GM23338 (cell line): ENCODE data around the gene DEPDC1. TPM values are rescaled to one million over a fixed set of nuclear protein-coding genes. Genes with fewer than 3 reads are reported as not detected.

ENCODE experiments used
- ATAC-seq: fragments of 200-7000 bp; cut with Tn5 transposase; 3 replicates; pipeline ENCODE4 v1.9.1; 2020
- DNase-seq: peaks from one replicate; pipeline ENCODE4 v3.0.0-alpha.2; 2015; ENCODE audit warnings: low spot score
- H2AFZ ChIP-seq: fragments of 200-600 bp; sonication (generic); 2 replicates; pipeline ENCODE4 v1.8.0; 2016; ENCODE audit warnings: antibody characterized with exemption, mild to moderate bottlenecking, moderate library complexity
- H3F3A ChIP-seq: fragments of 200-600 bp; sonication (generic); replicated peaks from 2 replicates; pipeline ENCODE4 v1.8.0; 2017; ENCODE audit warnings: antibody characterized with exemption, mixed run types, low read depth
- H3K27ac ChIP-seq: fragments of 200-600 bp; sonication (generic); 2 replicates; pipeline ENCODE4 v1.6.1; 2016; ENCODE audit warnings: low read depth
- H3K27me3 ChIP-seq: fragments of 200-600 bp; sonication (generic); 2 replicates; pipeline ENCODE4 v1.8.0; 2016; ENCODE audit warnings: mild to moderate bottlenecking, mixed run types, moderate library complexity; ENCODE audit not compliant: insufficient read depth
- H3K36me3 ChIP-seq: fragments of 200-600 bp; sonication (generic); 2 replicates; pipeline ENCODE4 v1.8.0; 2016; ENCODE audit warnings: mild to moderate bottlenecking; ENCODE audit not compliant: insufficient read depth
- H3K4me1 ChIP-seq: fragments of 200-600 bp; sonication (generic); 2 replicates; pipeline ENCODE4 v1.8.0; 2016; ENCODE audit warnings: mild to moderate bottlenecking, moderate library complexity; ENCODE audit not compliant: insufficient read depth
- H3K4me2 ChIP-seq: fragments of 200-600 bp; sonication (generic); 2 replicates; pipeline ENCODE4 v1.7.1; 2017; ENCODE audit warnings: mixed run types
- H3K4me3 ChIP-seq: fragments of 200-600 bp; sonication (generic); 2 replicates; pipeline ENCODE4 v1.6.1; 2016; ENCODE audit warnings: mixed run types
- H3K79me2 ChIP-seq: fragments of 200-600 bp; sonication (generic); replicated peaks from 2 replicates; pipeline ENCODE4 v1.8.0; 2017; ENCODE audit warnings: mild to moderate bottlenecking; ENCODE audit not compliant: insufficient read depth
- H3K9me2 ChIP-seq: fragments of 200-600 bp; sonication (generic); 2 replicates; pipeline ENCODE4 v1.8.0; 2017; ENCODE audit not compliant: insufficient read depth
- H4K20me1 ChIP-seq: fragments of 200-600 bp; sonication (generic); replicated peaks from 2 replicates; pipeline ENCODE4 v1.8.0; 2017; ENCODE audit warnings: mild to moderate bottlenecking; ENCODE audit not compliant: insufficient read depth
- H3K27ac Mint-ChIP-seq: 2 replicates; pipeline ENCODE4 v1.8.0; 2020; ENCODE audit warnings: inconsistent platforms, mild to moderate bottlenecking, moderate library complexity, mixed read lengths
- H3K27me3 Mint-ChIP-seq: 3 replicates; pipeline ENCODE4 v1.8.0; 2022; ENCODE audit warnings: low read depth, mild to moderate bottlenecking, moderate library complexity, mixed read lengths, inconsistent platforms; ENCODE audit not compliant: insufficient read depth, poor library complexity
- H3K36me3 Mint-ChIP-seq: 3 replicates; pipeline ENCODE4 v1.8.0; 2021; ENCODE audit warnings: low read depth, mild to moderate bottlenecking, inconsistent platforms, moderate library complexity, mixed read lengths
- H3K4me1 Mint-ChIP-seq: 3 replicates; pipeline ENCODE4 v1.8.0; 2020; ENCODE audit warnings: mild to moderate bottlenecking, inconsistent platforms, mixed read lengths
- H3K4me3 Mint-ChIP-seq: 3 replicates; pipeline ENCODE4 v1.8.0; 2021; ENCODE audit warnings: moderate library complexity, mild to moderate bottlenecking, inconsistent platforms, mixed read lengths
- H3K9me3 Mint-ChIP-seq: 3 replicates; pipeline ENCODE4 v1.8.0; 2020; ENCODE audit warnings: moderate library complexity, mild to moderate bottlenecking, inconsistent platforms, mixed read lengths
- CREB1 ChIP-seq: fragments of 250-450 bp; sonication (Bioruptor Pico); IDR thresholded peaks from 2 replicates; pipeline ENCODE4 v1.5.0; 2020; ENCODE audit warnings: low read depth, mild to moderate bottlenecking, moderate library complexity
- CTCF ChIP-seq, 2 experiments: fragments of 200-600 bp in 1 of 2; sonication (generic) in 1 of 2; conservative IDR thresholded peaks; 2 replicates each; pipeline versions ENCODE4 v1.5.1 to v1.6.1; 2016 to 2017; ENCODE audit warnings: antibody characterized with exemption in 2 of 2, low read depth in 2 of 2, mild to moderate bottlenecking in 2 of 2, moderate library complexity in 1 of 2
- STAT1 ChIP-seq: IDR thresholded peaks from one replicate; pipeline ENCODE4 v1.6.1; 2016; ENCODE audit warnings: antibody characterized with exemption; ENCODE audit not compliant: unreplicated experiment
- ZNF331 ChIP-seq: fragments of 250-450 bp; sonication (Bioruptor Pico); IDR thresholded peaks from 2 replicates; pipeline ENCODE4 v1.5.0; 2020; ENCODE audit warnings: low read depth, mild to moderate bottlenecking, moderate library complexity
- ZNF462 ChIP-seq: fragments of 250-450 bp; sonication (Bioruptor Pico); IDR thresholded peaks from 2 replicates; pipeline ENCODE4 v1.5.0; 2020; ENCODE audit warnings: mild to moderate bottlenecking, moderate library complexity
- polyA plus RNA-seq: library from polyadenylated mRNA; unstranded; fragments of >200 nt; fragmentation: Nextera tagmentation; extraction: Ambion mirVana; gene quantifications from 2 replicates; pipeline ENCODE4 v1.2.1, GENCODE V29; 2016
- total RNA-seq: library from RNA; depleted of rRNA; stranded (reverse); fragments of >200 nt; shearing (Covaris generic); gene quantifications from 2 replicates; pipeline ENCODE4 v1.2.3, GENCODE V29; 2014

Gene DEPDC1
- total and polyA plus RNA-seq, 2 experiments from 2014 or later = 30.0 to 42.9 TPM

GRCh38 chr1:68481041-68481440 is 15.8 kb downstream of the DEPDC1 start (continued):
- no peak for TF ChIP-seq ZNF462
- no peak for TF ChIP-seq CTCF (conservative IDR thresholded peaks at IDR 0.05; ENCODE audit: low read depth in 2 of 2)
- TF ChIP-seq STAT1 = no peak
- no peak for TF ChIP-seq CREB1 (CRISPR knock-in tag)
- TF ChIP-seq ZNF331 = no peak

GRCh38 chr1:68479501-68479900 is 17.4 kb downstream of the DEPDC1 start:
- Mint-ChIP-seq H3K27ac (no peak overlapping the region), H3K4me1 (peaks cover 12% of the 10 kb centered on the region; the same call in 2 of the 3 replicates), H3K36me3 (peaks cover 64% of the 10 kb centered on the region), H3K27me3 (no peaks in the 10 kb centered on the region), H3K9me3 (no peaks in the 10 kb centered on the region), H3K4me3 (no peak overlapping the region)
- no peaks in the 10 kb centered on the region for H3K27me3 ChIP-seq
- no peaks in the 10 kb centered on the region for H3F3A ChIP-seq
- no peaks in the 10 kb centered on the region for H3K79me2 ChIP-seq
- H3K4me2 ChIP-seq = no peak overlapping the region
- no peaks in the 10 kb centered on the region for H4K20me1 ChIP-seq
- ATAC-seq (no peak), DNase-seq (no peak)
- peaks cover 63% of the 10 kb centered on the region for H3K36me3 ChIP-seq
- H3K4me1 ChIP-seq = peaks cover 5% of the 10 kb centered on the region; the same call in 1 of the 2 replicates
- no peak overlapping the region for H3K27ac ChIP-seq
- H3K9me2 ChIP-seq = no peaks in the 10 kb centered on the region
- H3K4me3 ChIP-seq = no peak overlapping the region
- no peak overlapping the region for H2AFZ ChIP-seq
- TF ChIP-seq STAT1 = no peak
